HG02763 (cell line): ENCODE data around the gene PCDHGA10.
"Not testable (repeated sequence)": the region's sequence is repeated elsewhere in the genome, so short reads cannot be mapped to it uniquely, and the experiment has no call there.

ENCODE experiments used
- ATAC-seq: cut with Tn5 transposase; IDR thresholded peaks from one replicate; pipeline ENCODE4 v1.9.1; 2021; ENCODE audit warnings: mild to moderate bottlenecking, moderate library complexity; ENCODE audit not compliant: unreplicated experiment

PCDHGA10 gene

DNA sequence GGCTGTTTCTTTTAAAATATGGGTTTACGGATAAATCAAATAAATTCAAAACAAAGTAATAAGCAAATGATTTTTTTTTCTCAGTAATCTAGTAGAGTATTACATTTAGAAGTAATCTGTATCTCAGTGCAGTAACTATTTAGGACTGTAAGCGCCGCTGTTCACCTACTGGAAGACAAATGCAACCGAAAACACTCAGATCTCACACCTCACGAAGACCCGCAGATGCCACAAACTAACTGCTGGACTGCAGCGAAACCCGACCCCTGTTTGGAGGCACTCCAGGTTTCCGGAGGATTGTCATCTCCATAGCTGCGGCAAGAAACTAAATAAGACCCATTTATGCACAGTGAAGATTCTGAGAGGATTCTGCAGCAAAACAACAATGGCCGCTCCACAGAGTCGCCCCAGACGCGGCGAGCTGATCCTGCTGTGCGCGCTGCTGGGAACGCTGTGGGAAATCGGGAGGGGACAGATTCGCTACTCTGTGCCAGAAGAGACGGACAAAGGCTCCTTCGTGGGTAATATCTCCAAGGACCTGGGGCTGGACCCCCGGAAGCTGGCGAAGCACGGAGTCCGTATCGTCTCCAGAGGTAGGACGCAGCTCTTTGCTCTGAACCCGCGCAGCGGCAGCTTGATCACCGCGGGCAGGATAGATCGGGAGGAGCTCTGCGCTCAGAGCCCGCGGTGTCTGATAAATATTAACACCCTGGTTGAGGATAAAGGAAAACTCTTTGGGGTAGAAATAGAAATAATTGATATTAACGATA is 20.2 kb upstream of the PCDHGA10 start, which contains the start of gene PCDHGA8:
TSS of gene PCDHGA8 (plus strand) at position 205 of the 770 bp plus-strand sequence. CDS start at position 386, 181 bp downstream.
- no peak for ATAC-seq

DNA sequence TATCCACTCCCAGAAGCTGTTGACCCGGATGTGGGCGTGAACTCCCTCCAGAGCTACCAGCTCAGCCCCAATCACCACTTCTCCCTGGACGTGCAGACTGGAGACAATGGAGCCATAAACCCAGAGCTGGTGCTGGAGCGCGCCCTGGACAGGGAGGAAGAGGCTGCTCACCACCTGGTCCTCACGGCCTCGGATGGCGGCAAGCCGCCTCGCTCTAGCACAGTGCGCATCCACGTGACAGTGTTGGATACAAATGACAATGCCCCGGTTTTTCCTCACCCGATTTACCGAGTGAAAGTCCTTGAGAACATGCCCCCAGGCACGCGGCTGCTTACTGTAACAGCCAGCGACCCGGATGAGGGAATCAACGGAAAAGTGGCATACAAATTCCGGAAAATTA is 19.5 kb upstream of the PCDHGA10 start:
- ATAC-seq = no peak

DNA sequence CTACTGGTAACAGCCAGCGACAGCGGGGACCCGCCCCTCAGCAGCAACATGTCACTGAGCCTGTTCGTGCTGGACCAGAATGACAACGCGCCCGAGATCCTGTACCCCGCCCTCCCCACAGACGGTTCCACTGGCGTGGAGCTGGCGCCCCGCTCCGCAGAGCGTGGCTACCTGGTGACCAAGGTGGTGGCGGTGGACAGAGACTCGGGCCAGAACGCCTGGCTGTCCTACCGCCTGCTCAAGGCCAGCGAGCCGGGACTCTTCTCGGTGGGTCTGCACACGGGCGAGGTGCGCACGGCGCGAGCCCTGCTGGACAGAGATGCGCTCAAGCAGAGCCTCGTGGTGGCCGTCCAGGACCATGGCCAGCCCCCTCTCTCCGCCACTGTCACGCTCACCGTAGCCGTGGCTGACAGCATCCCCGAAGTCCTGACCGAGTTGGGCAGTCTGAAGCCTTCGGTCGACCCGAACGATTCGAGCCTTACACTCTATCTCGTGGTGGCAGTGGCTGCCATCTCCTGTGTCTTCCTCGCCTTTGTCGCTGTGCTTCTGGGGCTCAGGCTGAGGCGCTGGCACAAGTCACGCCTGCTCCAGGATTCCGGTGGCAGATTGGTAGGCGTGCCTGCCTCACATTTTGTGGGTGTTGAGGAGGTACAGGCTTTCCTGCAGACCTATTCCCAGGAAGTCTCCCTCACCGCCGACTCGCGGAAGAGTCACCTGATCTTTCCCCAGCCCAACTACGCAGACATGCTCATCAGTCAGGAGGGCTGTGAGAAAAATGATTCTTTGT is 18.2 kb upstream of the PCDHGA10 start:
- not testable (repeated sequence) for ATAC-seq

DNA sequence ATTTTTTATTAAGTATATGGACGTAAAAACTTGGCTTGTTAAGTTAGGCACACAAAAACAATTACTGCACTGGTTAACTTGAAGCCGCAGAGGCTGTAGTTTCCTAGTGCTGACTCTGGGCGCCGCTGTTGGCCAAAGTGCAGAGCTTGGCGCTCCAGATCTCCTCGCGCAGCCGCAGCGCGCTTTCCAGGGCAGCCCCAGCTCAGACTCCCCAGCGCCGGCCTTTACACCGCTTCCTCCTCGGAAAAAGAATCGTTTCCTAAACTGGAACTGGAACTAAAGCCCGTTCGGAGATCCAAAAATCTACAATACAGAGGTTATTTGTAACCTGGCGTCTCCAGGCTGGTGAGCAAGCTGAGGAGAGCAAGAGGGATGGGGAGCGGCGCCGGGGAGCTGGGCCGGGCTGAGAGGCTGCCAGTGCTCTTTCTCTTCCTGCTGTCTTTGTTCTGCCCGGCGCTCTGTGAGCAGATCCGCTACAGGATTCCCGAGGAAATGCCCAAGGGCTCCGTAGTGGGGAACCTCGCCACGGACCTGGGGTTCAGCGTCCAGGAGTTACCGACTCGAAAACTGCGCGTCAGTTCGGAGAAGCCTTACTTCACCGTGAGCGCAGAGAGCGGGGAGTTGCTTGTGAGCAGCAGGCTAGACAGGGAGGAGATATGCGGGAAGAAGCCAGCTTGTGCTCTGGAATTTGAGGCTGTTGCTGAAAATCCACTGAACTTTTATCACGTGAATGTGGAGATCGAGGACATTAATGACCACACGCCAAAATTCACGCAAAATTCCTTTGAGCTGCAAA is 14.8 kb upstream of the PCDHGA10 start, which contains the start of gene PCDHGB5:
TSS of gene PCDHGB5 (plus strand) at position 192 of the 796 bp plus-strand sequence. CDS start at position 373, 181 bp downstream.
- ATAC-seq = peak; percentile 98

DNA sequence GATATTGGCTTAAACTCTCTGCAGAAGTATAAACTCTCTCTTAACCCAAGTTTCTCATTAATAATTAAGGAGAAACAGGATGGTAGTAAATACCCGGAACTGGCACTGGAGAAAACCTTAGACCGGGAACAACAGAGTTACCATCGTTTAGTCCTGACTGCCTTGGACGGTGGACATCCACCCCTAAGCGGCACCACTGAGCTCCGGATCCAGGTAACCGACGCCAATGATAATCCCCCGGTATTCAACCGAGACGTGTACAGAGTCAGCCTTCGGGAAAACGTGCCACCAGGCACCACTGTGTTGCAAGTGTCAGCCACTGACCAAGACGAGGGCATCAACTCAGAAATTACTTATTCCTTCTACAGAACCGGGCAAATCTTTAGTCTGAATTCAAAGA is 14.2 kb upstream of the PCDHGA10 start:
- no peak for ATAC-seq

DNA sequence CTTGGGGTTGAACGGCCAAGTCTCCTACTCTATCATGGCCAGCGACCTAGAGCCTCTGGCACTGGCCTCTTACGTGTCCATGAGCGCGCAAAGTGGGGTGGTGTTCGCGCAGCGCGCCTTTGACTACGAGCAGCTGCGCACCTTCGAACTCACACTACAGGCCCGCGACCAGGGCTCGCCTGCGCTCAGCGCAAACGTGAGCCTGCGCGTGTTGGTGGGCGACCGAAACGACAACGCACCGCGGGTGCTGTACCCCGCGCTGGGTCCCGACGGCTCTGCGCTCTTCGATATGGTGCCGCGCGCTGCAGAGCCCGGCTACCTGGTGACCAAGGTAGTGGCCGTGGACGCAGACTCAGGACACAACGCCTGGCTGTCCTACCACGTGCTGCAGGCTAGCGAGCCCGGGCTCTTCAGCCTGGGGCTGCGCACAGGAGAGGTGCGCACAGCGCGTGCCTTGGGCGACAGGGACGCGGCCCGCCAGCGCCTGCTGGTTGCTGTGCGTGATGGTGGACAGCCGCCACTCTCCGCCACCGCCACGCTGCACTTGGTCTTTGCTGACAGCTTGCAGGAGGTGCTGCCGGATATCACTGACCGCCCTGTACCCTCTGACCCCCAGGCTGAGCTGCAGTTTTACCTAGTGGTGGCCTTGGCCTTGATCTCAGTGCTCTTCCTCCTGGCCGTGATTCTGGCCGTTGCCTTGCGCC is 13.1 kb upstream of the PCDHGA10 start:
- no peak for ATAC-seq

DNA sequence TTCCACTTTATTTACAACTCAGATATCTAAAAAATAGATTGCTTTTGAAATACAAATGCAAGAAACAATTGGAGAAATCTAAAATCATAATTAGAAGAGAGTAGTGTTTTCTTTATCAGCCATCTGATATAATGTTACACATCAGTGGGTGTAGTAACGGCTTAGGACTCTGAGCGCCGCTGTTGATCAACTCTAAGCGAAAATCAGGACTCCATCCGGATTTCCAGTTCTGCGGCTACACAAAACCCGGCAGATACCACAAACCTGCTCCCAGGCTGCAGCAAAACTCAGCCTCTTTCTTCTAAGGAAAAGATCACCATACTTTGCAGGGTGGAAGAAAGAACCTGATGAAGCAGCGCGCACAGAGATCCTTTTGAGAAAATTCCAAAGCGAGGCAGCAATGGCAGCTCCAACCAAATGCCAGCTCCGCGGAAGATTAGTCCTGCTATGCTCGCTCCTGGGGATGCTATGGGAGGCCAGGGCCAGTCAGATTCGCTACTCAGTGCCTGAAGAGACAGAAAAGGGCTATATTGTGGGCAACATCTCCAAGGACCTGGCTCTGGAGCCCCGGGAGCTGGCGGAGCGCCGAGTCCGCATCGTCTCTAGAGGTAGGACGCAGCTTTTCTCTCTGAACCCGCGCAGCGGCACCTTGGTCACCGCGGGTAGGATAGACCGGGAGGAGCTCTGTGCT is 10.1 kb upstream of the PCDHGA10 start, which contains the start of gene PCDHGA9:
TSS of gene PCDHGA9 (plus strand) at position 226 of the 691 bp plus-strand sequence. CDS start at position 401, 175 bp downstream.
- no peak for ATAC-seq

DNA sequence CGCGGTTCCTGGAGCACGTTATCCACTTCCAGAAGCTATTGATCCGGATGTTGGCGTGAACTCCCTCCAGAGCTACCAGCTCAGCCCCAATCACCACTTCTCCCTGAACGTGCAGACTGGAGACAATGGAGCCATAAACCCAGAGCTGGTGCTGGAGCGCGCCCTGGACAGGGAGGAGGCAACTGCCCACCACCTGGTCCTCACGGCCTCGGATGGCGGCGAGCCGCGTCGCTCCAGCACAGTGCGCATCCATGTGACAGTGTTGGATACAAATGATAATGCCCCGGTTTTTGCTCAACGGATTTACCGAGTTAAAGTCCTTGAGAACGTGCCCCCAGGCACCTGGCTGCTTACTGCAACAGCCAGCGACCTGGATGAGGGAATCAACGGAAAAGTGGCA is 9.4 kb upstream of the PCDHGA10 start:
- ATAC-seq = no peak

DNA sequence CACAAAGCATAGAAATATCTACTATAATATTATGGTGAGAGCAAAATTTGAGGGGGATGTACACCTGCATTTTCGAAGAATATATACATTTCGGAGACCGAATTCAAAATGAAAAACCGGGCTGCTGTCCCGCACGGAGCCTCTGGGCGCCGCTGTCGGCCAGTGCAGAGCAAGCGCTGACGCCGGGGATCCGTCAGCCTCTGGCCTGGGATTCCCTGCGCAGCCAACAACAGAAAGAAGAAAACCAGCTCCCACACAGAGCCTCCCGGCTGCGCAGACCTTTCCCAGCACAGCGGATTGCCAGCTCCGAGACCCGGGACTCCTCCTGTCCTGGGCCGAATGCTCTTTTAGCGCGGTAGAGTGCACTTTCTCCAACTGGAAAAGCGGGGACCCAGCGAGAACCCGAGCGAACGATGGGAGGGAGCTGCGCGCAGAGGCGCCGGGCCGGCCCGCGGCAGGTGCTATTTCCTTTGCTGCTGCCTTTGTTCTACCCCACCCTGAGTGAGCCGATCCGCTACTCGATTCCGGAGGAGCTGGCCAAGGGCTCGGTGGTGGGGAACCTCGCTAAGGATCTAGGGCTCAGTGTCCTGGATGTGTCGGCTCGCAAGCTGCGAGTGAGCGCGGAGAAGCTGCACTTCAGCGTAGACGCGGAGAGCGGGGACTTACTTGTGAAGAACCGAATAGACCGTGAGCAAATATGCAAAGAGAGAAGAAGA is 4.8 kb upstream of the PCDHGA10 start, which contains the start of gene PCDHGB6:
TSS of gene PCDHGB6 (plus strand) at position 232 of the 716 bp plus-strand sequence. CDS start at position 414, 182 bp downstream.
- peak; percentile 65 for ATAC-seq

DNA sequence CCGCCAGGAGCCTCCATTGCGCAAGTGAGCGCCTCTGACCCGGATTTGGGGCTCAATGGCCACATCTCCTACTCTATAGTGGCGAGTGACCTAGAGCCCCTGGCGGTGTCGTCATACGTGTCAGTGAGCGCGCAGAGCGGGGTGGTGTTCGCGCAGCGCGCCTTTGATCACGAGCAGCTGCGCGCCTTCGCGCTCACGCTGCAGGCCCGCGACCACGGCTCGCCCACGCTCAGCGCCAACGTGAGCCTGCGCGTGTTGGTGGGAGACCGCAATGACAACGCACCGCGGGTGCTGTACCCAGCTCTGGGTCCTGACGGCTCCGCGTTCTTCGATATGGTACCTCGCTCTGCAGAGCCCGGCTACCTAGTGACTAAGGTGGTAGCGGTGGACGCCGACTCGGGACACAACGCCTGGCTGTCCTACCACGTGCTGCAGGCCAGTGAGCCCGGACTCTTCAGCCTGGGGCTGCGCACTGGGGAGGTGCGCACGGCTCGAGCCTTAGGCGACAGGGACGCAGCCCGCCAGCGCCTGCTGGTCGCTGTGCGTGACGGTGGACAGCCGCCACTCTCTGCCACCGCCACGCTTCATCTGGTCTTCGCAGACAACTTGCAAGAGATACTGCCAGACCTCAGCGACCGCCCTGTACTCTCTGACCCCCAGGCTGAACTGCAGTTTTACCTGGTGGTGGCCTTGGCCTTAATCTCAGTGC is 3.0 kb upstream of the PCDHGA10 start:
- no peak for ATAC-seq

DNA sequence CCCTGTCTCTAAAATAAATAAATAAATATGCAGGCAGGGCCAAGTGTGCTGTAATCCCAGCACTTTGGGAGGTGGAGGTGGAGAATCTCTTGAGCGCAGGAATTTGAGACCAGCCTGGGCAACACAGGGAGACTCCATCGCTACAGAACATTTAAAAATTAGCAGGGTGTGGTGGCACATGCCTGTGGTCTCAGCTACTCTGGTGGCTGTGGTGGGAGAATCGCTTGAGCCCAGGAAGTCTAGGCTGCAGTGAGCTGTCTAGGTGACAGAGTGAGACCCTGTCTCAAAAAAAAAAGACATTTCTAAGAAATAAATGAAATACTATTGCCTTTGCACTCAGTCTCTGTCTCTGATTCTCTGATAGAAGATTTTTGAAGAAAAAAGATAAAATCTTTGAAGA is 1.2 kb upstream of the PCDHGA10 start:
- ATAC-seq = no peak

DNA sequence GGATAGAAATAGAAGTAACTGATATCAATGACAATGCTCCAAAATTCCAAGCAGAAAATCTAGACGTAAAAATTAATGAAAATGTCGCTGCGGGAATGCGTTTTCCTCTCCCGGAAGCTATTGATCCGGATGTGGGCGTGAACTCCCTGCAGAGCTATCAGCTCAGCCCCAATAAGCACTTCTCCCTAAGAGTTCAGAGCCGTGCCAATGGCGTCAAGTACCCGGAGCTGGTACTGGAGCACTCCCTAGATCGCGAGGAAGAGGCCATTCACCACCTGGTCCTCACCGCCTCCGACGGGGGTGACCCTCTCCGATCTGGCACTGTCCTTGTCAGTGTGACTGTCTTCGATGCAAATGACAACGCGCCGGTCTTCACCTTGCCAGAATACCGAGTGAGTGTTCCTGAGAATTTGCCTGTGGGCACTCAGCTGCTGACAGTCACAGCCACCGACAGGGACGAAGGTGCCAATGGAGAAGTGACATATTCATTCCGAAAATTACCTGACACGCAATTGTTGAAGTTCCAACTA is 818 bp downstream of the PCDHGA10 start:
- ATAC-seq = no peak

DNA sequence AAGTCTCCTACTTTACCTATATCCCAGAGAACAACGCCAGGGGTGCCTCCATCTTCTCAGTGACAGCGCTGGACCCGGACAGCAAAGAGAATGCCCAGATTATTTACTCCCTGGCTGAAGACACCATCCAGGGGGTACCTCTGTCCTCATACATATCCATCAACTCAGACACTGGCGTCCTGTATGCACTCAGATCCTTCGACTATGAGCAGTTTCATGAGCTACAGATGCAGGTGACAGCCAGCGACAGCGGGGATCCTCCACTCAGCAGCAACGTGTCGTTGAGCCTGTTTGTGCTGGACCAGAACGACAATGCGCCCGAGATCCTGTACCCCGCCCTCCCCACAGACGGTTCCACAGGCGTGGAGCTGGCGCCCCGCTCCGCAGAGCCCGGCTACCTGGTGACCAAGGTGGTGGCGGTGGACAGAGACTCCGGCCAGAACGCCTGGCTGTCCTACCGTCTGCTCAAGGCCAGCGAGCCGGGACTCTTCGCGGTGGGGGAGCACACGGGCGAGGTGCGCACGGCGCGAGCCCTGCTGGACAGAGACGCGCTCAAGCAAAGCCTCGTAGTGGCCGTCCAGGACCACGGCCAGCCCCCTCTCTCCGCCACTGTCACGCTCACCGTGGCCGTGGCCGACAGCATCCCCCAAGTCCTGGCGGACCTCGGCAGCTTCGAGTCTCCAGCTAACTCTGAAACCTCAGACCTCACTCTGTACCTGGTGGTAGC is 1.9 kb downstream of the PCDHGA10 start:
- ATAC-seq = not testable (repeated sequence)

DNA sequence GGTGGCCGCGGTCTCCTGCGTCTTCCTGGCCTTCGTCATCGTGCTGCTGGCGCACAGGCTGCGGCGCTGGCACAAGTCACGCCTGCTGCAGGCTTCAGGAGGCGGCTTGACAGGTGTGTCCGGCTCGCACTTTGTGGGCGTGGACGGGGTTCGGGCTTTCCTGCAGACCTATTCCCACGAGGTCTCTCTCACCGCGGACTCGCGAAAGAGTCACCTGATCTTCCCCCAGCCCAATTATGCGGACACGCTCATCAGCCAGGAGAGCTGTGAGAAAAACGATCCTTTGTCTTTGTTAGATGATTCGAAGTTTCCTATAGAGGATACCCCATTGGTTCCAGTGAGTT is 2.5 kb downstream of the PCDHGA10 start:
- not testable (repeated sequence) for ATAC-seq

DNA sequence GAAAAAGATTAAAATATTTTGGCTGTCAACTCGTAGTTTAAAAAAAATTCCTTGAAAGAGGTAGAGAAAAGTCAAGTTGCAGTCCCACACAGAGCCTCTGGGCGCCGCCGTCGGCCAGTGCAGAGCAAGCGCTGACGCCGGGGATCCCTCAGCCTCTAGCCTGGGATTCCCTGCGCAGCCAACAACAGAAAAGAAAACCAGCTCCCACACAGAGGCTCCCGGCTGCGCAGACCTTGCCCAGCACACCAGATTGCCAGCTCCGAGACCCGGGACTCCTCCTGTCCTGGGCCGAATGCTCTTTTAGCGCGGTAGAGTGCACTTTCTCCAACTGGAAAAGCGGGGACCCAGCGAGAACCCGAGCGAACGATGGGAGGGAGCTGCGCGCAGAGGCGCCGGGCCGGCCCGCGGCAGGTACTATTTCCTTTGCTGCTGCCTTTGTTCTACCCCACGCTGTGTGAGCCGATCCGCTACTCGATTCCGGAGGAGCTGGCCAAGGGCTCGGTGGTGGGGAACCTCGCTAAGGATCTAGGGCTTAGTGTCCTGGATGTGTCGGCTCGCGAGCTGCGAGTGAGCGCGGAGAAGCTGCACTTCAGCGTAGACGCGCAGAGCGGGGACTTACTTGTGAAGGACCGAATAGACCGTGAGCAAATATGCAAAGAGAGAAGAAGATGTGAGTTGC is 4.8 kb downstream of the PCDHGA10 start, which contains the start of gene PCDHGB7:
TSS of gene PCDHGB7 (plus strand) at position 184 of the 679 bp plus-strand sequence. CDS start at position 367, 183 bp downstream.
- peak; percentile 63 for ATAC-seq

DNA sequence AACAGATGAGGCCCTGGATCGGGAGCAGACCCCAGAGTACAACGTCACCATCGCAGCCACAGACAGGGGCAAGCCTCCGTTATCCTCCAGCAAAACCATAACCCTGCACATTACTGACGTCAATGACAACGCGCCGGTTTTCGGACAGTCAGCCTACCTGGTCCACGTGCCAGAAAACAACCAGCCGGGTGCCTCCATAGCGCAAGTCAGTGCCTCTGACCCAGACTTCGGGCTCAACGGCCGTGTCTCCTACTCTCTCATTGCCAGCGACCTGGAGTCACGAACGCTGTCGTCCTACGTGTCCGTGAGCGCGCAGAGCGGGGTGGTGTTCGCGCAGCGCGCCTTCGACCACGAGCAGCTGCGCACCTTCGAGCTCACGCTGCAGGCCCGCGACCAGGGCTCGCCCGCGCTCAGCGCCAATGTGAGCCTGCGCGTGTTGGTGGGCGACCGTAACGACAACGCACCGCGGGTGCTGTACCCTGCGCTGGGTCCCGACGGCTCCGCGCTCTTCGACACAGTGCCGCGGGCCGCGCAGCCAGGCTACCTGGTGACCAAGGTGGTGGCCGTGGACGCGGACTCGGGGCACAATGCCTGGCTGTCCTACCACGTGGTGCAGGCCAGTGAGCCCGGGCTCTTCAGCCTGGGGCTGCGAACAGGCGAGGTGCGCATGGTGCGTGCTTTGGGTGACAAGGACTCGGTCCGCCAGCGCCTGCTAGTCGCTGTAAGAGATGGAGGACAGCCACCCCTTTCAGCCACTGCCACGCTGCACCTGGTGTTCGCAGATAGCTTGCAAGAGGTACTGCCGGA is 6.5 kb downstream of the PCDHGA10 start:
- no peak for ATAC-seq
